ENCODE data around the gene PDCD1. TPM values are rescaled to one million over a fixed set of nuclear protein-coding genes. Genes with fewer than 3 reads are reported as not detected.

PDCD1 gene
- polyA plus RNA-seq, 1 donor (not counting 4 experiments of a cell fraction or from before 2014, with no cell fraction given): not detected

GRCh38 chr2:241862775-241863535, 4.3 kb upstream of the PDCD1 start:
- Histone ChIP-seq H2AFZ (ENCODE audit: control insufficient read depth, low read length) (no peak overlapping the region), H3K79me2 (ENCODE audit: control insufficient read depth, insufficient read depth, low read length) (no peaks in the 10 kb centered on the region), H3K4me3 (ENCODE audit: control insufficient read depth in 2 of 3, extremely low read depth in 1 of 3, insufficient read depth in 2 of 3, low read depth in 1 of 3, low read length in 3 of 3) (no peak overlapping the region), H3K4me1 (ENCODE audit: control insufficient read depth, extremely low read depth, insufficient read depth, low read length) (peaks cover 5% of the 10 kb centered on the region), H3K9ac (ENCODE audit: control insufficient read depth, extremely low read depth, insufficient read depth, low read length) (no peak overlapping the region), H3K27ac (ENCODE audit: control insufficient read depth, insufficient read depth, low read length) (no peak overlapping the region), H3K9me1 (ENCODE audit: control insufficient read depth, extremely low read depth, insufficient read depth, low read length) (no peaks in the 10 kb centered on the region), H3K9me3 (ENCODE audit: control insufficient read depth, low read depth, low read length) (no peaks in the 10 kb centered on the region), H3K4me2 (ENCODE audit: control insufficient read depth, extremely low read depth, insufficient read depth, low read depth, low read length) (no peak overlapping the region), H3K36me3 (ENCODE audit: control insufficient read depth in 2 of 2, extremely low read depth in 1 of 2, insufficient read depth in 2 of 2, low read length in 2 of 2) (no peaks in the 10 kb centered on the region), H4K20me1 (ENCODE audit: control insufficient read depth, extremely low read depth, insufficient read depth, low read length) (peaks cover 4% of the 10 kb centered on the region), H3K27me3 (ENCODE audit: control insufficient read depth, extremely low read depth, insufficient read depth, low read length) (peaks cover 64% of the 10 kb centered on the region)
- no peak for TF ChIP-seq CTCF (optimal IDR thresholded peaks at IDR 0.05 in 1 of 3, IDR thresholded peaks at IDR 0.05 in 1 of 3, conservative IDR thresholded peaks at IDR 0.05 in 1 of 3; ENCODE audit: extremely low read depth in 1 of 3, insufficient read depth in 2 of 3, low read length in 3 of 3)
- no peak for TF ChIP-seq EZH2 (IDR thresholded peaks at IDR 0.05; ENCODE audit: low read length)
- FAIRE-seq (no peak), DNase-seq (ENCODE audit: low read depth, low spot score) (no peak)
- dilution Hi-C loops (cut with MboI; ENCODE audit: extremely low pct_ligation_motif_present, low sequenced_read_pairs): no loop called here

GRCh38 chr2:241862093-241862492, 3.4 kb upstream of the PDCD1 start:
- no peaks in the 10 kb centered on the region for H3K36me3 ChIP-seq (ENCODE audit: control insufficient read depth in 2 of 2, extremely low read depth in 1 of 2, insufficient read depth in 2 of 2, low read length in 2 of 2)
- H3K9me3 ChIP-seq (ENCODE audit: control insufficient read depth, low read depth, low read length): no peaks in the 10 kb centered on the region
- no peak overlapping the region for H2AFZ ChIP-seq (ENCODE audit: control insufficient read depth, low read length)
- no peak overlapping the region for H3K4me3 ChIP-seq (ENCODE audit: control insufficient read depth in 2 of 3, extremely low read depth in 1 of 3, insufficient read depth in 2 of 3, low read depth in 1 of 3, low read length in 3 of 3)
- no peak overlapping the region for H3K27ac ChIP-seq (ENCODE audit: control insufficient read depth, insufficient read depth, low read length)
- DNase-seq (ENCODE audit: low read depth, low spot score): no peak
- H3K9me1 ChIP-seq (ENCODE audit: control insufficient read depth, extremely low read depth, insufficient read depth, low read length): no peaks in the 10 kb centered on the region
- FAIRE-seq: no peak
- peaks cover 55% of the 10 kb centered on the region for H3K27me3 ChIP-seq (ENCODE audit: control insufficient read depth, extremely low read depth, insufficient read depth, low read length)
- H3K9ac ChIP-seq (ENCODE audit: control insufficient read depth, extremely low read depth, insufficient read depth, low read length): no peak overlapping the region
- peaks cover 4% of the 10 kb centered on the region for H4K20me1 ChIP-seq (ENCODE audit: control insufficient read depth, extremely low read depth, insufficient read depth, low read length)
- H3K4me1 ChIP-seq (ENCODE audit: control insufficient read depth, extremely low read depth, insufficient read depth, low read length): peaks cover 5% of the 10 kb centered on the region
- dilution Hi-C loops (cut with MboI; ENCODE audit: extremely low pct_ligation_motif_present, low sequenced_read_pairs): no loop called here
- no peak overlapping the region for H3K4me2 ChIP-seq (ENCODE audit: control insufficient read depth, extremely low read depth, insufficient read depth, low read depth, low read length)
- no peak for TF ChIP-seq CTCF (optimal IDR thresholded peaks at IDR 0.05 in 1 of 3, IDR thresholded peaks at IDR 0.05 in 1 of 3, conservative IDR thresholded peaks at IDR 0.05 in 1 of 3; ENCODE audit: extremely low read depth in 1 of 3, insufficient read depth in 2 of 3, low read length in 3 of 3)
- no peak for TF ChIP-seq EZH2 (IDR thresholded peaks at IDR 0.05; ENCODE audit: low read length)
- no peaks in the 10 kb centered on the region for H3K79me2 ChIP-seq (ENCODE audit: control insufficient read depth, insufficient read depth, low read length)

All from keratinocyte (primary cell).